ENCODE data around the gene ZBTB42. TPM values are rescaled to one million over a fixed set of nuclear protein-coding genes. Genes with fewer than 3 reads are reported as not detected.
"Not testable (repeated sequence)": the region's sequence is repeated elsewhere in the genome, so short reads cannot be mapped to it uniquely, and the experiment has no call there.

Gene ZBTB42
- total RNA-seq, 1 donor, result 2.9 TPM

DNA sequence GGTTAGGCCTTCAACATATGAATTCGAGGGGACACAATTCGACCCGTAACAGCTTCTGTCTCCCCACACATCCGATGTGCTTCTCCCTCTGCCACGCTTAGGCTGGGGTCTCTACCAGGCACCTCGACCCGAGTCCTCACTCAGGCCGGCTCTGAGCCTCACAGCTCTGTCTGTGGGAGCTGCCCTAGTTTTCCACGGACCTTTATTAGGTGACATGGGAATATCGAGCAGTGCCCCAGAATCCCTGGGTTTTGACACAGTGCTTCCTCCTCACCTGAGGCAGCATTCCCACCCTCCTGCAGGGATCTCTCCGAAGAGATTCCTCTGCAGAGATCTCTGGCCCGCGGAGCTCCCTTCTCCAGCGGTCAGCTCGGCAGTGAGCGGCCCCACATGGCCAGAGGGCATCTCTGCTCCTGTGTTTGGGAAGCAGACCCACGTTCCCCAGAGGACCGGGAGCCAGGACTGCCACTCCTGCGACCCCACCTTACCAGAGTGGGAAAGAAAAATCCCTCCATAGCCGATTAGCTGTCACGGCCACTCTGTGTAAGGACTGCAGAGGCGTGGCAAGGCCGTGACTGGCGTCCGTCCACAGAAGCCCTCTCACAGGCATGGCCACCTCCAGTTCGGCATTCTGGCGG is 21.2 kb downstream of the ZBTB42 start:
- peaks cover 14% of the 10 kb centered on the region for H3K4me1 ChIP-seq (ENCODE audit: insufficient read depth, low read length)
- no peaks in the 10 kb centered on the region for H3K9me3 ChIP-seq (ENCODE audit: low read depth, low read length)
- H3K4me3 ChIP-seq (ENCODE audit: low read length), result no peak overlapping the region
- H3K27me3 ChIP-seq (ENCODE audit: insufficient read depth, low read length), result peaks cover 13% of the 10 kb centered on the region

DNA sequence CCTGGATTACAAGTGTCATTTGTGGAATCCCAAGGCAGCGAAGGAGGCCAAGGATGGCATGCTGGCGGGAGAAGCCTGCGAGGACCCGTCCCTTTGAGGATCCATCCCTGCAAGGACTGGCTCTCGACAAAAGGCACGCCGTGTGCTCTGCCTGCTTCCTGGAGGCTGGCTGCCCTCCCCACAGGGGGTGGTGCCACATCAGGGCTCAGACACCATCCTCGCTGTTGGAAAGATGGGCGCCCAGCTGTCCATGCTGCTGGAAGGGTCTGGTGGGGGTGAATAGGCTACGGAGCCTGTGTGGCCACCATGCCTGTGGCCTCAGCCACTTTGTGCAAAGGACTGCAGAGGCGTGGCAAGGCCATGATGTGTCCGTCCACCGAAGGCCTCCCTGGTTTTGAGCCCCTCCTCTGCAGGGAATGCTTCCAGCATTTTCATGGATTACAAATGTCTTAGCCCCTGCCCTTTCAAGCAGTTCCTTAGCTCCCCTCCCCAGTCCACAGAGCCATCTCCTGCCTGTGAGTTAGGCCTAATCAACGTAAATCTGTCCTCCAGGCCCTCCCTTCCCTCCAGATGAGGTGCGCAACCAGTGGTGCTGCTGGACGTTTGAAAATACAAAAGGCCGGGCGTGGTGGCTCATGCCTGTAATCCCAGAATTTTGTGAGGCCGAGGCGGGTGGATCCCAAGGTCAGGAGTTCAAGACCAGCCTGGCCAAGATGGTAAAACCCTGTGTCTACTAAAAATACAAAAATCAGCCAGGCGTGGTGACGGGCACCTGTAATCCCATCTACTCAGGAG is 22.1 kb downstream of the ZBTB42 start:
- Histone ChIP-seq H3K27me3 (ENCODE audit: insufficient read depth, low read length) (peaks cover 18% of the 10 kb centered on the region), H3K4me3 (ENCODE audit: low read length) (no peak overlapping the region), H3K9me3 (ENCODE audit: low read depth, low read length) (no peaks in the 10 kb centered on the region), H3K4me1 (ENCODE audit: insufficient read depth, low read length) (peaks cover 18% of the 10 kb centered on the region)

DNA sequence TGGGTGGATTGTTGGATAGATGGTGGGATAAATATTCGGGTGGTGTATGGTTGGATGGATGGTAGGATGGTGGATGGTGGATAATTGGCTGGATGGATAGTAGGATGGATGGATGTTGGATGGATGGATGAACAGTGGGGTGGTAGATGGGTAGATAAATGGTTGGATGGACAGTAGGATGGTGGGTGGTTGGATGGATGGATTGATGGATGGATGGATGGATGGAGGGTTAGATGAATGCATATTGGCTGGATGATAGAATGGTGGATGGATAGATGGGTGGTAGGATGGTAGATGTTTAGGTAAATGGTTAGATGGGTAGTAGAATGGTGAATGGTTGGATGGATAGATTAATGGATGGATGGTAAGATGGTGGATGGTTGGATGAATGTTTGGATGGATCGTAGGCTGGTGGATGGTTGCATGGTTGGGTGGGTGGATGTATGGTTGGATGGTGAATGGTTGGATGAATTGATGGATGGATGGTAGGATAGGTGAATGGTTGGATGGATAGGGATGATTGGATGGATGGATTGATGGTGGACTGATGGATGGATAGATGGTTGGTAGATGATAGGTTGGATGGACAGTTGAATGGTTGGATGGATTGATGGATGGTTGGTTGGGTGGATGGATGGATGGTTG is 23.6 kb downstream of the ZBTB42 start:
- H3K27me3 ChIP-seq (ENCODE audit: insufficient read depth, low read length), result peaks cover 18% of the 10 kb centered on the region

DNA sequence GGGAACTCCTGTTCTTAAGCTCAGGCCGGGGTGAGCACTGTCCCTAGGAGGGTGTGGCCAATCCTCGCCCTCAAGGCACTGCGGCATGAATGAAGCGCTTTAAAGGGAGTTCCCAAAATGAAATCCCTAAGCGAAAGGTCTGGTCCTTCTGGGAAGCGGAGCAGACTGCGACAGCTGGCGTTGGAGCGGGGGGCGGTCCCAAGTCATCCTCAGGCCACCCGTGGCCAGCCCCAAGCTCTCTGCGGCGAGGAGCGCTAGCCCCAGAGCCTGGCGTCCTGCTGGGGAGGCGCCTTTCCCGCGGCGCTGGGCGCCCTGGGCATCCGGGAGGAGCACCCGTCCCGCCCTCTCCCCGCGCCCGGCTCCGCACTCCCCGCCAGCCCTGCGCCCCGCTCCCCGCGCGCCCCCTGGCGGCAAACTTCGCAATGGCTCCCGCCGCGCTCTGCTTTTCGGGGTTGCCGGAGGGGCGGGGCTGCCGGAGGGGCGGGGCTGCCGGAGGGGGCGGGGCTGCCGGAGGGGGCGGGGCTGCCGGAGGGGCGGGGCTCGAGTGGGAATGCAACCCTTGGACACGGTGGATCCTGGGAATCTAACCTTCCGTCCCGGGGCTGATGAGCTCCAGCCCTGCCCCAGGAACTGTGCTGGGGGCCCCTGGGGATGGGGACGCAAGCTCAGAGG is 25.4 kb downstream of the ZBTB42 start:
- Histone ChIP-seq H3K4me3 (ENCODE audit: low read length) (peak overlapping the region; percentile 36), H3K4me1 (ENCODE audit: insufficient read depth, low read length) (peaks cover 18% of the 10 kb centered on the region), H3K9me3 (ENCODE audit: low read depth, low read length) (no peaks in the 10 kb centered on the region), H3K27me3 (ENCODE audit: insufficient read depth, low read length) (peaks cover 18% of the 10 kb centered on the region)

More for the DNA sequence above, 23.6 kb downstream of the ZBTB42 start:
- H3K9me3 ChIP-seq (ENCODE audit: low read depth, low read length), result no peaks in the 10 kb centered on the region
- no peak overlapping the region for H3K4me3 ChIP-seq (ENCODE audit: low read length)
- peaks cover 18% of the 10 kb centered on the region for H3K4me1 ChIP-seq (ENCODE audit: insufficient read depth, low read length)

GRCh38 chr14:104826861-104827176 is 25.9 kb downstream of the ZBTB42 start:
- peaks cover 18% of the 10 kb centered on the region for H3K4me1 ChIP-seq (ENCODE audit: insufficient read depth, low read length)
- peaks cover 18% of the 10 kb centered on the region for H3K27me3 ChIP-seq (ENCODE audit: insufficient read depth, low read length)
- H3K9me3 ChIP-seq (ENCODE audit: low read depth, low read length), result no peaks in the 10 kb centered on the region
- H3K4me3 ChIP-seq (ENCODE audit: low read length), result no peak overlapping the region

- Histone ChIP-seq H3K4me1 (ENCODE audit: insufficient read depth, low read length) (peaks cover 18% of the 10 kb centered on the region), H3K27me3 (ENCODE audit: insufficient read depth, low read length) (peaks cover 18% of the 10 kb centered on the region), H3K9me3 (ENCODE audit: low read depth, low read length) (no peaks in the 10 kb centered on the region), H3K4me3 (ENCODE audit: low read length) (no peak overlapping the region)
These were observed 26.5 kb downstream of the ZBTB42 start for GRCh38 chr14:104827177-104828055.

GRCh38 chr14:104830781-104831180 is 29.9 kb downstream of the ZBTB42 start:
- Histone ChIP-seq H3K27me3 (ENCODE audit: insufficient read depth, low read length) (peaks cover 5% of the 10 kb centered on the region), H3K9me3 (ENCODE audit: low read depth, low read length) (no peaks in the 10 kb centered on the region), H3K4me3 (ENCODE audit: low read length) (no peak overlapping the region), H3K4me1 (ENCODE audit: insufficient read depth, low read length) (peaks cover 15% of the 10 kb centered on the region)

- not testable (repeated sequence) for H3K27me3 ChIP-seq (ENCODE audit: insufficient read depth, low read length); H3K9me3 ChIP-seq (ENCODE audit: low read depth, low read length); H3K4me3 ChIP-seq (ENCODE audit: low read length); H3K4me1 ChIP-seq (ENCODE audit: insufficient read depth, low read length)
These were observed 35.5 kb downstream of the ZBTB42 start for GRCh38 chr14:104836171-104836935.

- H3K9me3 ChIP-seq (ENCODE audit: low read depth, low read length), result no peaks in the 10 kb centered on the region
- H3K4me3 ChIP-seq (ENCODE audit: low read length), result no peak overlapping the region
- H3K27me3 ChIP-seq (ENCODE audit: insufficient read depth, low read length), result peaks cover 53% of the 10 kb centered on the region
- peaks cover 6% of the 10 kb centered on the region for H3K4me1 ChIP-seq (ENCODE audit: insufficient read depth, low read length)
These were observed 40.8 kb downstream of the ZBTB42 start for GRCh38 chr14:104841730-104842129.

DNA sequence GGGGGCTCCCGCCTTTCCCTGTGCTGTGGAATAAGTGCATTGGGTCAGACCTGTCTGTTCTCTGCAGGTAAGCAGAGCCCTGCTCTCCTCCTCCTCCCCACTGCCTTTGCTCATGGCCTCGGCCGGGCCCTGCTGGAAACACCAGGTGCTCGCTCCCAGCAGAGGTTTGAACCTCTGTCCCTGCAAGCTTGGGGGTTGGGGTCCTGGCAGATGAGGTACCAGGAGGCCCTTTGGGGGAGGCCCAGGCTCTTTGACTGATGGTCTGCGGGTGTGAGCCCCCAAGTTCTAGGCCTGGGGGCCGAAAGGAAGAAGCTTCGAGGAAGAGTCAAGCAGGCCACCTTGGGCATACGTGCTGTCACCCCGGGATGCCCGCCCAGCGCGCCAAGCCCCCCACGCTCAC is 42.1 kb downstream of the ZBTB42 start:
- no peak overlapping the region for H3K4me3 ChIP-seq (ENCODE audit: low read length)
- H3K4me1 ChIP-seq (ENCODE audit: insufficient read depth, low read length), result peaks cover 6% of the 10 kb centered on the region
- no peaks in the 10 kb centered on the region for H3K9me3 ChIP-seq (ENCODE audit: low read depth, low read length)
- peaks cover 53% of the 10 kb centered on the region for H3K27me3 ChIP-seq (ENCODE audit: insufficient read depth, low read length)

DNA sequence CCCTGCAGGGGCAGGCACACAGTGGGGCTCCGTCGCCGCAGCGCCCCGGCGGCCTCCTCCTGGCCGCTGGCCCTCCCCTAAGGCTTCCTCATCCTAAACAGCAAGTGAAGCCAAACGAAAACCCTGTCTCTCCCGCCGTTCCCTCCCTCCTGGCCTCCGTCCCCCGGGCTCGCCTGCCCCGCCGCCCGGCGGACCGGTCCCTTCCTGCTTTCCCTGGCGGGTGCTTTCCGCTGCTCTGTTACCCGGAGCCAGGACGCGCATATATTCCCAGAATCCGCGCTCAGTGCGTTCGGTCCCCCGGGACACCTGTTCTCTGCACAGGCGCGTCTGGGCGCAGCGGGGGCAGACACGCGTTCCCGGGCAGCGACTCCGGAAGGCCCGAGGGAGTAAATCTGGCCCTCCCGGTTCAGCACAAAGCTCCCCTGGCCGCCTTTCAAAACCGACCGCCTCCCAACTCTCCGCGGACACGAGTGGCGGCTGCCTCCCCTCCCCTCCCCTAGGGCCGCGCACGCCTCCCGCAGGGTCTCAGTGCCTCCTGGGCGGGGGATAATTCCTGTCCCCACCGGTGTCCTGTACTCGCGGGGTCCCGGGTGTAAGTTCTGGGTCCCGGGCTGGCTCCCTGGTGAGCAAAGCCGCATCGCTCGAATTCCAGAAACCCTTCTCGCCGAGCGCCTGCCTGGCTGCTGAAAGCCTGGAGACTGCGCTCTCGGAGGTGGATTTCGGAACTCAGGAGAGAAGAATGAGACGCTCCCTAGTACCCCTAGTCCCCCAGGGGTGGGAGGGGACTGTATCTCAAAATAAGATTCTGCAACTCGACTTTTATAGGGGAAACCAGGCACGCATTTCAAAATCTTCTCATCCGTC is 42.8 kb downstream of the ZBTB42 start:
- Histone ChIP-seq H3K4me3 (ENCODE audit: low read length) (no peak overlapping the region), H3K9me3 (ENCODE audit: low read depth, low read length) (no peaks in the 10 kb centered on the region), H3K27me3 (ENCODE audit: insufficient read depth, low read length) (peaks cover 53% of the 10 kb centered on the region), H3K4me1 (ENCODE audit: insufficient read depth, low read length) (peaks cover 6% of the 10 kb centered on the region)

GRCh38 chr14:104844306-104845032 is 43.6 kb downstream of the ZBTB42 start:
- Histone ChIP-seq H3K4me1 (ENCODE audit: insufficient read depth, low read length) (peaks cover 6% of the 10 kb centered on the region), H3K9me3 (ENCODE audit: low read depth, low read length) (no peaks in the 10 kb centered on the region), H3K4me3 (ENCODE audit: low read length) (no peak overlapping the region), H3K27me3 (ENCODE audit: insufficient read depth, low read length) (peaks cover 53% of the 10 kb centered on the region)

Data from mononuclear cell (primary cell).